OCI-LY3 (cell line): ENCODE measurements around the gene PID1.

ENCODE experiments used
- H2AFZ ChIP-seq: fragments of 200-600, 300-600 bp; shearing (Covaris generic); 2 replicates; pipeline ENCODE4 v1.6.0; 2014; ENCODE audit warnings: antibody characterized with exemption, low read depth, low read length
- H3K27ac ChIP-seq: fragments of 200-600, 300-600 bp; sonication (generic); 2 replicates; pipeline ENCODE4 v1.5.1; 2014; ENCODE audit warnings: mild to moderate bottlenecking, low read length, moderate library complexity, mixed read lengths
- H3K27me3 ChIP-seq: fragments of 200-600, 300-600 bp; sonication (generic); 2 replicates; pipeline ENCODE4 v1.6.1; 2014; ENCODE audit warnings: low read depth, low read length, mixed read lengths
- H3K36me3 ChIP-seq: fragments of 200-600, 300-600 bp; sonication (generic); replicated peaks from 2 replicates; pipeline ENCODE3; 2014; ENCODE audit warnings: low read depth, low read length, mixed read lengths
- H3K4me1 ChIP-seq: fragments of 300-600, 200-600 bp; sonication (generic); 2 replicates; pipeline ENCODE4 v1.6.1; 2014; ENCODE audit warnings: low read length, mixed read lengths
- H3K4me2 ChIP-seq: fragments of 200-600, 300-600 bp; sonication (generic); 2 replicates; pipeline ENCODE4 v1.6.1; 2014; ENCODE audit warnings: low read length, mixed read lengths
- H3K4me3 ChIP-seq: fragments of 300-600, 200-600 bp; sonication (generic); 2 replicates; pipeline ENCODE4 v1.5.1; 2014; ENCODE audit warnings: antibody characterized with exemption, mild to moderate bottlenecking, low read length, moderate library complexity
- H3K79me2 ChIP-seq: fragments of 300-600, 200-600 bp; shearing (Covaris generic); 2 replicates; pipeline ENCODE4 v1.6.1; 2014; ENCODE audit warnings: mild to moderate bottlenecking, low read length, mixed read lengths
- H3K9ac ChIP-seq: fragments of 300-600, 200-600 bp; shearing (Covaris generic); 2 replicates; pipeline ENCODE4 v1.6.0; 2014; ENCODE audit warnings: mild to moderate bottlenecking, low read length, moderate library complexity
- H3K9me3 ChIP-seq: fragments of 200-600, 300-600 bp; shearing (Covaris generic); 2 replicates; pipeline ENCODE4 v1.6.1; 2014; ENCODE audit warnings: low read length, mixed read lengths; ENCODE audit not compliant: insufficient read depth
- H4K20me1 ChIP-seq: fragments of 200-600, 300-600 bp; sonication (generic); 2 replicates; pipeline ENCODE4 v1.6.1; 2016; ENCODE audit warnings: low read length, mixed read lengths; ENCODE audit not compliant: insufficient read depth
- CTCF ChIP-seq: fragments of 200-600, 300-600 bp; sonication (generic); IDR thresholded peaks from 2 replicates; pipeline ENCODE4 v1.5.1; 2014; ENCODE audit warnings: antibody characterized with exemption, low read length, low read depth
- EZH2phosphoT487 ChIP-seq: fragments of 200-600 bp; shearing (Covaris generic); IDR thresholded peaks from 2 replicates; pipeline ENCODE4 v1.6.1; 2018; ENCODE audit warnings: antibody characterized with exemption, mixed run types, low read depth

PID1 gene

DNA sequence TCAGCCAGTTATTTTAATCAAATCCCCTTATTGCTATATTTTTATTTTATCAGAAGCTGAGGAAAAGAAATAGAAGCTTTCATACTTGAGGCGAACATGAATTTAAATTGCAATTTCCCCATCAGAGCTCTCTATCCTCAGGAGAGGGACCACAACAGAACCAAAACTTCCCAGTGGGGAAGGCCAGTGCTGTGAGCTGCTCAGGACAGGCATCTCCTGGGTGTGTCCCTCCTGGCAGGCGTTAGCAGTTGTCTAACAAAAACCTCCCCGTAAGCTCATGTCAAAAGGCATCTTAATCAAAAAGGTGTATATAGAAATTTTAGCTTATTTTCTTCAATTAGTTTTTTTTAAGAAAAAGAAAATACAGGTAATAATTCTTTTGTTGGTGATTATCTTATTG, 93.0 kb downstream of the PID1 start:
- no peak overlapping the region for H2AFZ ChIP-seq
- H3K27ac ChIP-seq, result no peak overlapping the region
- H3K4me3 ChIP-seq, result no peak overlapping the region
- TF ChIP-seq CTCF (no peak), EZH2phosphoT487 (no peak)
- H3K36me3 ChIP-seq, result no peaks in the 10 kb centered on the region
- H3K4me2 ChIP-seq, result no peak overlapping the region
- no peaks in the 10 kb centered on the region for H3K4me1 ChIP-seq
- no peaks in the 10 kb centered on the region for H3K27me3 ChIP-seq
- no peak overlapping the region for H3K9ac ChIP-seq
- no peaks in the 10 kb centered on the region for H3K79me2 ChIP-seq
- no peaks in the 10 kb centered on the region for H4K20me1 ChIP-seq
- H3K9me3 ChIP-seq, result no peaks in the 10 kb centered on the region

- Histone ChIP-seq H3K4me2 (no peak overlapping the region), H3K27me3 (no peaks in the 10 kb centered on the region), H4K20me1 (no peaks in the 10 kb centered on the region), H3K9ac (no peak overlapping the region), H3K27ac (no peak overlapping the region), H3K9me3 (no peaks in the 10 kb centered on the region), H2AFZ (no peak overlapping the region), H3K4me1 (no peaks in the 10 kb centered on the region), H3K36me3 (no peaks in the 10 kb centered on the region), H3K4me3 (no peak overlapping the region), H3K79me2 (no peaks in the 10 kb centered on the region)
- TF ChIP-seq CTCF (no peak), EZH2phosphoT487 (no peak)
Observed at GRCh38 chr2:229176136-229176535, 95.0 kb downstream of the PID1 start.

DNA sequence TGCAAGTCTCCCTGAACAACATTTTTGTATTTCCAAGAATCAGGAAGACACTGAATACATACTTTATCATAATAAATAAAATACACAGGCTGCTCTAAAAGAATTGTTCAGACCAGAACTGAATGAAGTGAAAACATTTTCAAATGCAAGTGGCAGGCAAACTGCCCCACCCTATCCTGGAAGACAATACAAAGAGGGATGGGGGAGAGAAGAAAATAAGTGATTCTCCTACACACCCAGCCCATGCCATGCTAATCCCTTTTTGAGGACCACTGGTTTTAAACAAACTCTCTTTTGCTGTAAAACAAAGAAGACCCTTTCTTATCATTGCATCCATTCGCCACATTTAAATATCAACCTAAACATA, 95.6 kb downstream of the PID1 start:
- no peak overlapping the region for H3K27ac ChIP-seq
- H3K79me2 ChIP-seq, result no peaks in the 10 kb centered on the region
- no peak overlapping the region for H3K4me2 ChIP-seq
- no peak overlapping the region for H3K4me3 ChIP-seq
- H3K27me3 ChIP-seq, result no peaks in the 10 kb centered on the region
- H3K36me3 ChIP-seq, result no peaks in the 10 kb centered on the region
- TF ChIP-seq CTCF, result no peak
- H3K9ac ChIP-seq, result no peak overlapping the region
- H3K4me1 ChIP-seq, result no peaks in the 10 kb centered on the region
- no peak overlapping the region for H2AFZ ChIP-seq
- H4K20me1 ChIP-seq, result no peaks in the 10 kb centered on the region
- no peaks in the 10 kb centered on the region for H3K9me3 ChIP-seq

DNA sequence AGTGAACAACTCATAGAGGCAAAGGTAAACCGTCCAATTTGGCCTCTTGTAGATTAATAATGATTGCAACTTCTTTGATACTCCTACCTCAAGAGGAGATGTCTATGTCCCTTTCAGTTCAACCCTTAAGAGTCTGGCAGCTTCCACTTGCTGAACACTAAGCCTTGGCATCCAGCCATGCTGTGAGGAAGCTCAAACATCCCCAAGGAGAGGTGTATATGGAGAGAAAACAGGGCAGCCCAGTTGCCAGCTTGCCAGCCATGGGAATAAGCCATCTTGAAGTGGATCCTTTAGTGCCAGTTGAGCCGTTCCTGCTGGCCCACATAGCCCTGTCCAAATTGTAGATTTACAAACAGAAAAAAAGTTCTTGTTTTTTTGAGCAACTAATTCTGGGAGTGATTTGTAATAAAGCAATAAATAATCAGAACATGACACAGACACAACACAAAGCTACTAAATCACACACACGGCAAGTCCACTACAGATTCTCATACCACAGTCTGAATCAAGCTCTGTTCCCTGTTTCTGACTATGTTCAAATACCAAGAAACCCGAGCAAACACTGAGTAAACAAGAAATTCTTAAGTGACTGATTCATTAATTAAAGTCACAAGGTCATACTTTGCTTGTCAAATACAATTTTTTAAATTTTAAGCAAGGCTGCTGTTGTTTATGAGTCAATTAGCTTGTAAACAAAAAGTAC, 96.1 kb downstream of the PID1 start:
- no peak for TF ChIP-seq CTCF
- no peak for TF ChIP-seq EZH2phosphoT487
- Histone ChIP-seq H2AFZ (no peak overlapping the region), H3K9me3 (no peaks in the 10 kb centered on the region), H3K27ac (no peak overlapping the region), H3K4me3 (no peak overlapping the region), H3K27me3 (no peaks in the 10 kb centered on the region), H3K4me1 (no peaks in the 10 kb centered on the region), H3K36me3 (no peaks in the 10 kb centered on the region), H3K79me2 (no peaks in the 10 kb centered on the region), H4K20me1 (no peaks in the 10 kb centered on the region), H3K9ac (no peak overlapping the region), H3K4me2 (no peak overlapping the region)
